ENCODE results near the gene TAP1. TPM values are rescaled to one million over a fixed set of nuclear protein-coding genes. Genes with fewer than 3 reads are reported as not detected.

The TAP1 gene
- total RNA-seq, 1 experiment from 2014 or later: 75.1 TPM

DNA sequence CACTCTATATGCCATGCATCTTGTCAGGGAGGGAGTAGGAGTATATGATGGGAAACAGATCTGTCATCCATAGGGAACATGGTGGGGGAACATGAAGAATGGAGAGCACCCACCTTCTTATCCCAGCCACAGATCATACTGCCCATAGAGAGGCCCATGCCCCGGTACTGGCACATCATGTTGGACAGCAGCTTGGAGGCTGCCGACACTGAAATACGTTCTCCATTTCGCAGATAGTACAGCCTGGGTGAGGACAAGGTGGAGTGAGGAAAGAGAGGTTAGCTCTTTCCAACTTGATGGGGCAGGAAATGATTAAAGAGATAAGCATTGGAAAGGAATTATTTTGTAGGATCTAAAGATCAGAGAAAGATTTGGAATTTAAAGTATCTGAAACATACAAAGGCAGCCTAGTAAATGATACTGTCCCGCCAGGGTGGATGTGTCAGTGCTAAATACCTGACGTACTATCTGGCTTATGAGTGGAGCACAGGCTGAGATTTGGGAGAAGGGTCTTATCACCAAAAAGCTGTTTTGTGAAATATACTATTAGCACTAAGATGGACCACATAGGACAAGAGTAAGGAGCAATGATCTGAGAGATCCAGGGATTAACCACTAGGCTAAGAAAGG, 11.4 kb downstream of the TAP1 start:
- no peak overlapping the region for H3K4me3 Mint-ChIP-seq (ENCODE audit: low read depth, unreplicated experiment)
- intact Hi-C loops (cut with micrococcal nuclease; ENCODE audit: unreplicated experiment): no loop called here
- no peaks in the 10 kb centered on the region for H3K27me3 Mint-ChIP-seq (ENCODE audit: unreplicated experiment)
- H3K36me3 Mint-ChIP-seq (ENCODE audit: insufficient read depth, unreplicated experiment): peaks cover 53% of the 10 kb centered on the region
- TF ChIP-seq, protein P1, sequence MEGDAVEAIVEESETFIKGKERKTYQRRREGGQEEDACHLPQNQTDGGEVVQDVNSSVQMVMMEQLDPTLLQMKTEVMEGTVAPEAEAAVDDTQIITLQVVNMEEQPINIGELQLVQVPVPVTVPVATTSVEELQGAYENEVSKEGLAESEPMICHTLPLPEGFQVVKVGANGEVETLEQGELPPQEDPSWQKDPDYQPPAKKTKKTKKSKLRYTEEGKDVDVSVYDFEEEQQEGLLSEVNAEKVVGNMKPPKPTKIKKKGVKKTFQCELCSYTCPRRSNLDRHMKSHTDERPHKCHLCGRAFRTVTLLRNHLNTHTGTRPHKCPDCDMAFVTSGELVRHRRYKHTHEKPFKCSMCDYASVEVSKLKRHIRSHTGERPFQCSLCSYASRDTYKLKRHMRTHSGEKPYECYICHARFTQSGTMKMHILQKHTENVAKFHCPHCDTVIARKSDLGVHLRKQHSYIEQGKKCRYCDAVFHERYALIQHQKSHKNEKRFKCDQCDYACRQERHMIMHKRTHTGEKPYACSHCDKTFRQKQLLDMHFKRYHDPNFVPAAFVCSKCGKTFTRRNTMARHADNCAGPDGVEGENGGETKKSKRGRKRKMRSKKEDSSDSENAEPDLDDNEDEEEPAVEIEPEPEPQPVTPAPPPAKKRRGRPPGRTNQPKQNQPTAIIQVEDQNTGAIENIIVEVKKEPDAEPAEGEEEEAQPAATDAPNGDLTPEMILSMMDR (IDR thresholded peaks at IDR 0.05; ENCODE audit: unreplicated experiment): no peak
- no TSS peak for BruUV-seq (replicated peaks)
- H3K9me3 Mint-ChIP-seq (ENCODE audit: low read depth, unreplicated experiment): no peaks in the 10 kb centered on the region
- CTCF ChIA-PET: interaction anchor here (1.6 kb wide), 1 partner anchor 12 kb away, joined by 5 read pairs; the partner anchor contains the start of genes PSMB9 and TAP1
- no peak for DNase-seq
- peaks cover 31% of the 10 kb centered on the region for H3K4me1 Mint-ChIP-seq (ENCODE audit: low read depth, unreplicated experiment)
- no peak overlapping the region for H3K27ac Mint-ChIP-seq (ENCODE audit: unreplicated experiment)

DNA sequence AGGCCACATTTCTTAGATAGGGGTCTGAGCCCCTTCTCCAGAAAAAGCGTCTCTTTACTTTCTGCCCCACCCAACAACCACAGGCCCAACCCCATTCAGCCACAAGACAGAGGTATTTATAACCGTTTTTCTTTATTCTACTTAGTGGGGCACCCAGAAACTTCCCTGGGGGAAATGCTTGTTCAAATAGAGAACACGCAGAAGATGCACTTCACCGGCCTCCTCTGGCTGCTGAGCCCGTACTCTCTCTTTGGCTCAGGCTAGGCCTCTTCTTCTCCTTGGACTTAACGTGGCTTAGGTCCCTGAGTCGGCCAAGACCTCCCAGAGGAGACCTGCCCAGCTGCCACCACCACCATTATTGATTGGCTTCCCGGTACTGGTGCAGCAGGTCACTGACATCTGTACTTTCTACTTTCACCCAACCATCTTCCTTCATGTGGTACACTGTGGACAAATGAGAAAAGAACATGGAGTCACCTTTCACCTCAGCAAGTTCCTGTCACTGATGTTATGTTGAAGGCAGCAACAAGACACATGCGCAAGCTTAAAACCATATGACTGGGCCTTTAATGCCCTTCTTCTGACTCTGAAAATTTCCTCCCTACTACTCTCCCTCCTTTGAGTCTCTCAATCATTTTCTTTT, 12.8 kb downstream of the TAP1 start:
- Mint-ChIP-seq H3K9me3 (ENCODE audit: low read depth, unreplicated experiment) (no peaks in the 10 kb centered on the region), H3K27ac (ENCODE audit: unreplicated experiment) (no peak overlapping the region), H3K4me1 (ENCODE audit: low read depth, unreplicated experiment) (peaks cover 39% of the 10 kb centered on the region), H3K27me3 (ENCODE audit: unreplicated experiment) (no peaks in the 10 kb centered on the region), H3K36me3 (ENCODE audit: insufficient read depth, unreplicated experiment) (peaks cover 51% of the 10 kb centered on the region), H3K4me3 (ENCODE audit: low read depth, unreplicated experiment) (no peak overlapping the region)
- CTCF ChIA-PET: interaction anchor here (3.7 kb wide), 1 partner anchor 13 kb away, joined by 131 read pairs; the partner anchor contains the start of genes PSMB9 and TAP1
- BruUV-seq (replicated peaks): no TSS peak
- no peak for DNase-seq
- TF ChIP-seq, protein P1 (IDR thresholded peaks at IDR 0.05; ENCODE audit: unreplicated experiment): no peak
- intact Hi-C loops (cut with micrococcal nuclease; ENCODE audit: unreplicated experiment): no loop called here

GRCh38 chr6:32839356-32839755, 14.1 kb downstream of the TAP1 start:
- peaks cover 30% of the 10 kb centered on the region for H3K4me1 Mint-ChIP-seq (ENCODE audit: low read depth, unreplicated experiment)
- H3K9me3 Mint-ChIP-seq (ENCODE audit: low read depth, unreplicated experiment): no peaks in the 10 kb centered on the region
- TF ChIP-seq, protein P1 (IDR thresholded peaks at IDR 0.05; ENCODE audit: unreplicated experiment): no peak
- CTCF ChIA-PET: interaction anchor here (1.2 to 3.7 kb wide), 11 partner anchors 12 to 141 kb away, joined by 8 to 171 read pairs (median 14); partner anchors contain the start of genes BRD2, HLA-DMA, PSMB9 and TAP1
- intact Hi-C loops (cut with micrococcal nuclease; ENCODE audit: unreplicated experiment): loop anchor here (2.0 kb wide), 1 partner anchor 13 kb away; the partner anchor contains the start of gene TAP1
- no TSS peak for BruUV-seq (replicated peaks)
- DNase-seq: no peak
- H3K36me3 Mint-ChIP-seq (ENCODE audit: insufficient read depth, unreplicated experiment): peaks cover 55% of the 10 kb centered on the region
- no peak overlapping the region for H3K4me3 Mint-ChIP-seq (ENCODE audit: low read depth, unreplicated experiment)
- H3K27me3 Mint-ChIP-seq (ENCODE audit: unreplicated experiment): no peaks in the 10 kb centered on the region
- H3K27ac Mint-ChIP-seq (ENCODE audit: unreplicated experiment): no peak overlapping the region

DNA sequence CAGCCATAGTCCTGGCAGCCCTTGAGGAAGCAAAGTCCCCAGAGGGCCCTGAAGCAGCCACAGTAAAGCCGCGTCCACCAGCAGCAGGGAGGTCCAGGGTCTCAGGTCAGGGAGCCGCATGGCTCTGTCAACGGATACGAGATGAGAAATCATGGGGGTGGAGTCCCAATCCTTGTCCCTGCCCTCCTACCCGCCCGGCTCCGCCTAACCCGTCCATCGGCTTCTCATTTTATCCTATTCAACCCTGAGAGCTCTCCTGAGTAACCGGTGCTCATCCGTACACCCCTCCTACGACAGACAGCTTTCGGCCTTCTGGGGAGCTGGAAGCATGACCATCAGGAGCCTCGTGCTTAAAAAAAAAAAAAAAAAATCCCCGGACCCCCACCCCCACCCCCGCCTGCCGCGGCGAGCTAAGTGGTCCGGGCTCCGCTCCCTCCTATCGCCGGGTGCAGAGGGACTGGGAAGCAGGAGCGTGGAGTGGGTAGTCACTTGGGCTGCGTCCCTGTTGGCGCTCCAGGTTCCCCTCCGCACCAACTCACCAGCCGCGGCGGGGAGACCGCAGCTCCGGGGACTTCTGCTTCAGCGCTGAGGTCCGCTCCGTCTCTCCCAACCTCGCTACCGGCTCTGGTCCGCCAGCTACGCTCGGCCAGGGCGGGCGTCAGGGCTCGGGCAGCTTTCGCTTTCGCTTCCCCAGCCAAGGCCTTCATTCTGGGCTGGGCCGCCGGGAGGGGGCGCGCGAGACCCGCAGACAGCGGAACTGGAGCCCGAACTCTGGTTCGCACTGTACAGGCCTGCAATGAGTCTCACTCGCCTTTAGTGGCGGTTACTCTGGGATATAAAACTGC, 15.2 kb downstream of the TAP1 start, which contains the start of gene TAP2:
Gene TAP2 (minus strand): TSS at position 626 of the 845 bp plus-strand sequence. CDS start 506 bp downstream, at position 120.
- TF ChIP-seq, protein P1 (IDR thresholded peaks at IDR 0.05; ENCODE audit: unreplicated experiment): peak; percentile 98
- Mint-ChIP-seq H3K27me3 (ENCODE audit: unreplicated experiment) (no peaks in the 10 kb centered on the region), H3K9me3 (ENCODE audit: low read depth, unreplicated experiment) (no peaks in the 10 kb centered on the region), H3K27ac (ENCODE audit: unreplicated experiment) (peak within 1 kb of the TSS; percentile 0), H3K4me1 (ENCODE audit: low read depth, unreplicated experiment) (peaks cover 29% of the 10 kb centered on the region), H3K36me3 (ENCODE audit: insufficient read depth, unreplicated experiment) (peaks cover 45% of the 10 kb centered on the region), H3K4me3 (ENCODE audit: low read depth, unreplicated experiment) (peak within 1 kb of the TSS; percentile 77)
- BruUV-seq (replicated peaks): TSS peak; percentile 61
- CTCF ChIA-PET: interaction anchor here (0.5 to 3.7 kb wide), 37 partner anchors 9 to 1689 kb away, joined by 3 to 171 read pairs (median 6); partner anchors contain the start of genes BRD2, HLA-DMA, HLA-DMB and PSMB9
- intact Hi-C loops (cut with micrococcal nuclease; ENCODE audit: unreplicated experiment): loop anchor here (1.0 to 2.0 kb wide), 2 partner anchors 14 to 30 kb away; partner anchors contain the start of gene TAP1
- peak; percentile 100 for DNase-seq
